ENCODE data around the gene DSC2. TPM values are rescaled to one million over a fixed set of nuclear protein-coding genes. Genes with fewer than 3 reads are reported as not detected.

DSC2 gene
- total RNA-seq, 1 experiment from 2014 or later = 33.4 TPM

GRCh38 chr18:31093880-31094279, 8.3 kb downstream of the DSC2 start:
- ChIA-PET CTCF (no interaction called here), RAD21 (ENCODE audit: low non-redundant PET in 1 of 2, low total read pairs in 2 of 2, uncharacterized antibody in 2 of 2, unreplicated experiment in 2 of 2) (no interaction called here), POLR2A (no interaction called here)
- Histone ChIP-seq H3K27ac (ENCODE audit: low read depth, low read length) (no peak overlapping the region), H3K27me3 (ENCODE audit: insufficient read depth, low read length) (no peaks in the 10 kb centered on the region), H4K20me1 (ENCODE audit: insufficient read depth) (no peaks in the 10 kb centered on the region), H3K9me3 (ENCODE audit: control insufficient read depth in 1 of 2, insufficient read depth in 1 of 2, low read depth in 1 of 2, low read length in 2 of 2) (no peaks in the 10 kb centered on the region), H3K9ac (ENCODE audit: low read length) (no peak overlapping the region), H3K9me2 (ENCODE audit: insufficient read depth) (no peaks in the 10 kb centered on the region), H3K4me3 (replicated peaks in 1 of 2; ENCODE audit: low read depth in 1 of 2, low read length in 2 of 2) (no peak overlapping the region), H3K4me1 (ENCODE audit: control insufficient read depth in 1 of 2, insufficient read depth in 2 of 2, low read length in 2 of 2) (peaks cover 8 to 17% of the 10 kb centered on the region in 2 experiments; a peak in 3 of 4 replicates), H2AFZ (ENCODE audit: low read depth, low read length, poor library complexity, severe bottlenecking) (no peak overlapping the region), H3K79me2 (ENCODE audit: insufficient read depth, low read length) (peaks cover 27% of the 10 kb centered on the region), H3K36me3 (ENCODE audit: control insufficient read depth in 1 of 2, insufficient read depth in 2 of 2, low read length in 2 of 2) (peaks cover 8 to 14% of the 10 kb centered on the region in 2 experiments), H3K4me2 (ENCODE audit: low read length) (no peak overlapping the region)
- no peak for ATAC-seq
- no TSS peak for BruUV-seq (replicated peaks)
- no peak for DNase-seq (ENCODE audit: low read depth, low spot score)
- TF ChIP-seq SRF (IDR thresholded peaks at IDR 0.05; ENCODE audit: low read depth) = no peak
- no peak for TF ChIP-seq POLR2A (IDR thresholded peaks at IDR 0.05; ENCODE audit: borderline replicate concordance, extremely low read depth, insufficient read depth, insufficient read length)
- TF ChIP-seq FOSL1 (IDR thresholded peaks at IDR 0.05; ENCODE audit: low read depth) = no peak
- no peak for TF ChIP-seq EZH2phosphoT487 (IDR thresholded peaks at IDR 0.05; ENCODE audit: borderline replicate concordance)
- no peak for TF ChIP-seq CBX3 (IDR thresholded peaks at IDR 0.05; ENCODE audit: low read depth)
- TF ChIP-seq JUND (IDR thresholded peaks at IDR 0.05) = no peak
- no peak for TF ChIP-seq EZH2 (IDR thresholded peaks at IDR 0.05)
- TF ChIP-seq TCF7L2 (IDR thresholded peaks at IDR 0.05; ENCODE audit: borderline replicate concordance, extremely low read depth, insufficient read depth, insufficient read length) = no peak
- no peak for TF ChIP-seq ZBTB33 (IDR thresholded peaks at IDR 0.05; ENCODE audit: extremely low read depth, insufficient replicate concordance, low read length)
- intact Hi-C loops (cut with micrococcal nuclease) = no loop called here

- BruUV-seq (replicated peaks) = no TSS peak
- Histone ChIP-seq H3K9ac (ENCODE audit: low read length) (no peak overlapping the region), H4K20me1 (ENCODE audit: insufficient read depth) (no peaks in the 10 kb centered on the region), H3K27me3 (ENCODE audit: insufficient read depth, low read length) (no peaks in the 10 kb centered on the region), H3K9me2 (ENCODE audit: insufficient read depth) (no peaks in the 10 kb centered on the region), H3K4me1 (ENCODE audit: control insufficient read depth in 1 of 2, insufficient read depth in 2 of 2, low read length in 2 of 2) (peaks cover 5 to 12% of the 10 kb centered on the region in 2 experiments; a peak in 3 of 4 replicates), H3K4me2 (ENCODE audit: low read length) (no peak overlapping the region), H3K36me3 (ENCODE audit: control insufficient read depth in 1 of 2, insufficient read depth in 2 of 2, low read length in 2 of 2) (peaks cover 8 to 14% of the 10 kb centered on the region in 2 experiments), H2AFZ (ENCODE audit: low read depth, low read length, poor library complexity, severe bottlenecking) (no peak overlapping the region), H3K4me3 (replicated peaks in 1 of 2; ENCODE audit: low read depth in 1 of 2, low read length in 2 of 2) (no peak overlapping the region), H3K27ac (ENCODE audit: low read depth, low read length) (no peak overlapping the region), H3K9me3 (ENCODE audit: control insufficient read depth in 1 of 2, insufficient read depth in 1 of 2, low read depth in 1 of 2, low read length in 2 of 2) (no peaks in the 10 kb centered on the region), H3K79me2 (ENCODE audit: insufficient read depth, low read length) (peaks cover 21% of the 10 kb centered on the region)
- ChIA-PET CTCF (no interaction called here), RAD21 (ENCODE audit: low non-redundant PET in 1 of 2, low total read pairs in 2 of 2, uncharacterized antibody in 2 of 2, unreplicated experiment in 2 of 2) (no interaction called here), POLR2A (no interaction called here)
- no peak for DNase-seq (ENCODE audit: low read depth, low spot score)
- intact Hi-C loops (cut with micrococcal nuclease) = no loop called here
- no peak for ATAC-seq
- no peak for TF ChIP-seq SRF (IDR thresholded peaks at IDR 0.05; ENCODE audit: low read depth)
- TF ChIP-seq EZH2 (IDR thresholded peaks at IDR 0.05) = no peak
- TF ChIP-seq REST (IDR thresholded peaks at IDR 0.05; ENCODE audit: low read depth) = no peak
- no peak for TF ChIP-seq JUND (IDR thresholded peaks at IDR 0.05)
- TF ChIP-seq ZFX (IDR thresholded peaks at IDR 0.05) = no peak
- TF ChIP-seq TCF7L2 (IDR thresholded peaks at IDR 0.05; ENCODE audit: borderline replicate concordance, extremely low read depth, insufficient read depth, insufficient read length) = no peak
- TF ChIP-seq ATF3 (IDR thresholded peaks at IDR 0.05) = no peak
- TF ChIP-seq YY1 (IDR thresholded peaks at IDR 0.05; ENCODE audit: extremely low read depth, insufficient replicate concordance, low read depth, low read length) = no peak
- TF ChIP-seq POLR2AphosphoS5 (IDR thresholded peaks at IDR 0.05; ENCODE audit: low read depth, low read length) = no peak
These were observed 8.9 kb downstream of the DSC2 start for GRCh38 chr18:31093294-31093693.
